Neutrophil (primary cell): Measurements from ENCODE around the gene ZMIZ2.
"Not testable (repeated sequence)": the region's sequence is repeated elsewhere in the genome, so short reads cannot be mapped to it uniquely, and the experiment has no call there.

Source experiments
- H3K27ac ChIP-seq: fragments of 200-600 bp; sonication (generic); 2 replicates; pipeline ENCODE4 v1.5.1; 2016; ENCODE audit warnings: mild to moderate bottlenecking, moderate library complexity
- H3K27me3 ChIP-seq: fragments of 200-600 bp; sonication (generic); 2 replicates; pipeline ENCODE4 v1.6.0; 2016; ENCODE audit warnings: mild to moderate bottlenecking
- H3K36me3 ChIP-seq: fragments of 200-600 bp; sonication (generic); 2 replicates; pipeline ENCODE4 v1.5.1; 2017
- H3K4me1 ChIP-seq, 2 experiments: fragments of 200-600 bp in 1 of 2; sonication (generic) in 1 of 2; 1 replicate in 1 of 2; 2 replicates in 1 of 2; pipeline versions ENCODE4 v1.5.1 to v1.6.1; 2013 to 2016; ENCODE audit warnings: low read depth in 1 of 2, low read length in 1 of 2, mild to moderate bottlenecking in 1 of 2, moderate library complexity in 1 of 2; ENCODE audit not compliant: control insufficient read depth in 1 of 2, insufficient read depth in 1 of 2
- H3K4me3 ChIP-seq, 2 experiments: fragments of 200-600 bp in 1 of 2; sonication (generic) in 1 of 2; 1 replicate in 1 of 2; 2 replicates in 1 of 2; pipeline ENCODE4 v1.5.1; 2013 to 2016; ENCODE audit warnings: low read depth in 1 of 2, low read length in 1 of 2, mild to moderate bottlenecking in 1 of 2, moderate library complexity in 1 of 2
- H3K9me3 ChIP-seq: fragments of 200-600 bp; sonication (generic); 2 replicates; pipeline ENCODE4 v1.5.1; 2016
- CTCF ChIP-seq: fragments of 200-600 bp; sonication (generic); IDR thresholded peaks from 2 replicates; pipeline ENCODE4 v1.5.1; 2016; ENCODE audit warnings: antibody characterized with exemption

Gene ZMIZ2

GRCh38 chr7:44776211-44776610 is 27.6 kb downstream of the ZMIZ2 start:
- no peak for TF ChIP-seq CTCF
- H3K36me3 ChIP-seq = no peaks in the 10 kb centered on the region
- H3K4me1 ChIP-seq = no peaks in the 10 kb centered on the region
- no peaks in the 10 kb centered on the region for H3K9me3 ChIP-seq
- H3K4me3 ChIP-seq = no peak overlapping the region
- no peak overlapping the region for H3K27ac ChIP-seq
- peaks cover 12% of the 10 kb centered on the region for H3K27me3 ChIP-seq

GRCh38 chr7:44782460-44782859 is 33.8 kb downstream of the ZMIZ2 start:
- TF ChIP-seq CTCF = no peak
- no peak overlapping the region for H3K4me3 ChIP-seq

GRCh38 chr7:44783407-44783806 is 34.8 kb downstream of the ZMIZ2 start:
- no peak overlapping the region for H3K27ac ChIP-seq
- no peaks in the 10 kb centered on the region for H3K36me3 ChIP-seq
- no peaks in the 10 kb centered on the region for H3K4me1 ChIP-seq
- no peak for TF ChIP-seq CTCF
- H3K27me3 ChIP-seq = no peaks in the 10 kb centered on the region
- no peak overlapping the region for H3K4me3 ChIP-seq
- no peaks in the 10 kb centered on the region for H3K9me3 ChIP-seq

More at GRCh38 chr7:44782460-44782859, 33.8 kb downstream of the ZMIZ2 start:
- H3K4me1 ChIP-seq = no peaks in the 10 kb centered on the region
- no peaks in the 10 kb centered on the region for H3K27me3 ChIP-seq
- H3K36me3 ChIP-seq = no peaks in the 10 kb centered on the region
- no peaks in the 10 kb centered on the region for H3K9me3 ChIP-seq
- no peak overlapping the region for H3K27ac ChIP-seq

GRCh38 chr7:44784364-44784763 is 35.7 kb downstream of the ZMIZ2 start:
- Histone ChIP-seq H3K9me3 (no peaks in the 10 kb centered on the region), H3K4me3 (no peak overlapping the region), H3K27me3 (no peaks in the 10 kb centered on the region), H3K4me1 (no peaks in the 10 kb centered on the region), H3K36me3 (no peaks in the 10 kb centered on the region), H3K27ac (no peak overlapping the region)
- no peak for TF ChIP-seq CTCF

GRCh38 chr7:44785218-44785617 is 36.6 kb downstream of the ZMIZ2 start:
- H3K9me3 ChIP-seq, H3K4me1 ChIP-seq, H3K27ac ChIP-seq, H3K27me3 ChIP-seq, H3K36me3 ChIP-seq, H3K4me3 ChIP-seq: not testable (repeated sequence)

GRCh38 chr7:44787041-44787440 is 38.4 kb downstream of the ZMIZ2 start:
- no peak for TF ChIP-seq CTCF
- Histone ChIP-seq H3K9me3 (no peaks in the 10 kb centered on the region), H3K27ac (no peak overlapping the region), H3K36me3 (no peaks in the 10 kb centered on the region), H3K4me3 (no peak overlapping the region), H3K4me1 (no peaks in the 10 kb centered on the region), H3K27me3 (no peaks in the 10 kb centered on the region)
